Erythroblast (primary cell): ENCODE data around the gene SLAMF6.
A peak's percentile ranks its signal among the peaks of the same experiment; 100 is the strongest.
"Not testable (repeated sequence)": the region's sequence is repeated elsewhere in the genome, so short reads cannot be mapped to it uniquely, and the experiment has no call there.

Experiments used
- DNase-seq, 2 experiments: peaks; one replicate each; lab custom pipeline; 2025; lab: John Stamatoyannopoulos, UW
- GATA1 ChIP-seq: IDR thresholded peaks from 2 replicates; pipeline ENCODE4 v1.6.1; 2011; ENCODE audit warnings: low read depth, mild to moderate bottlenecking, control low read depth, low read length, moderate library complexity
- POLR2A ChIP-seq: IDR thresholded peaks from 2 replicates; pipeline ENCODE4 v1.6.1; 2011; ENCODE audit warnings: mild to moderate bottlenecking, low read length

SLAMF6 gene

DNA sequence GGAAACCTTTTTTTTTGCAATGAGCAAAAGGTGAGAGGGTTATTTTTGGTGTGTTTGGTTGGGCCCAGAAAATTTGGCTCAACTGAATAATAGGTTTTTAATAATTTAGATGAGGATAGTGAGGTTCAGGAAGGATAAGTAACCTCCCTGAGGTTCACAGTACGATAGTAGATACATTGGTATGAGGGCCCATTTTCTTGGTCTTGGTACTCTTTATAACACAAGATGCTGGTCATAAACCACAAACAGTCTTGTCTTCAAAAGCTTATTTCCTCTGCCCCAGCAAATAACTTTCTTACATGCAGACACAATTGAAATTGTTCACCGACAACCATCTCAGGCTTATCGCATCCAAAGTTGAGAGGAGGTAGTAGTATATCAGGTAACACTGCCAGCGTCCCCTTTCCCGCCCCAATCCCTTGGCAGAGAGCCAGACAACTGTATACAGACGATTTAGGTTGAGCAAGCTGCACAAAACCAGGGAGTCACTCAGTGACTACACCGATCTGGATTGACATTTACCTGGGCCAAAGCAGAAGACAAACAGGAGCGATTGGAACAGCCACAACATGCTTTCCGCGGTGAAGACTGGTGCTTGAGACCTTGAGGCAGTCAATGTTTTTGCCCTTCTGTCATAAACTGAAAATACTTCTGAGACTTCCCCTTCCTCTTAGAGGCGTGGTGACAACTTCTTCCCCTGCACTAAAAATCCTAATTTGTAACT, at the start of gene SLAMF6:
Gene SLAMF6, minus strand, starts transcription at position 634 of the 724 bp plus-strand sequence. Its CDS starts 63 bp downstream, at position 571.
- DNase-seq = peak in 1 of 2 experiments; percentile 28

DNA sequence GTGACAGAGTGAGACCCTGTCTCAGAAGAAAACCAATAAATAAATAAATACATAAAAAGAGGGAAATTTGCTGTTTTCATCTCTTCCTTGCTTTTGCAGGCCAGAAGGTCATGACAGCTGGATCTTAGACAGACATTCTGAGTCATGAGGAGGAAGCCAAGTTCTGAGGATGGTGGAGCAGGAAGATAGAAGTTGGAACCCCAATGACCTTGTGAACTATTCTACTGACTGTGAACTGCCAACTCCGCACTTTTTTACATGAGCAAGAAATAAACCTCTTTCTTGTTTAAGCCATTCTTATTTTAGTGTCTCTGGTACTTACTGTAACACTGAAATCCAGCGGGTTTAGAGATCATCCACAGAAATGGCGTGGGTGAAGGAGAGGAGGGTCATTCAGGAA, 47.8 kb upstream of the SLAMF6 start:
- DNase-seq = no peak
- TF ChIP-seq GATA1 = no peak

More for the DNA sequence above, at the start of gene SLAMF6:
- TF ChIP-seq POLR2A (no peak), GATA1 (no peak)

DNA sequence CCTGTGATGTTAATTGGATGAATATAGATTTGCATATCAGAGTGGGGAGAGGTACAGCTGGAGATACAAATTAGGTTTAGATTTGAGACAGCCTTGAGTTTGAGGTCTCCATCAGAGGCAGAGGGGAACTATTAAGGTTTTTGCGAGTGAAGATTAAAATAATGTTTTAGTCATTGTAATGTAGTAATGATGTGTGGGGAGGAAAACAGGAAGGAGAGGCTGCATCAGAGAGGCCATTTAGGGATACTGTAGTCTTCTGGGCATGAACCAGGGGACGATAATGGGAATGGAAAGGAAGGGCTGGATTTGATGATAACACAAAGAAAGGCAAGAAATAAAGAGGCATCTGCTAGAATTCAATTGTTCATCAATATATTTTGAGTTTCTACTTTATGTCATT, 46.8 kb upstream of the SLAMF6 start:
- TF ChIP-seq POLR2A (no peak), GATA1 (no peak)
- DNase-seq = no peak

DNA sequence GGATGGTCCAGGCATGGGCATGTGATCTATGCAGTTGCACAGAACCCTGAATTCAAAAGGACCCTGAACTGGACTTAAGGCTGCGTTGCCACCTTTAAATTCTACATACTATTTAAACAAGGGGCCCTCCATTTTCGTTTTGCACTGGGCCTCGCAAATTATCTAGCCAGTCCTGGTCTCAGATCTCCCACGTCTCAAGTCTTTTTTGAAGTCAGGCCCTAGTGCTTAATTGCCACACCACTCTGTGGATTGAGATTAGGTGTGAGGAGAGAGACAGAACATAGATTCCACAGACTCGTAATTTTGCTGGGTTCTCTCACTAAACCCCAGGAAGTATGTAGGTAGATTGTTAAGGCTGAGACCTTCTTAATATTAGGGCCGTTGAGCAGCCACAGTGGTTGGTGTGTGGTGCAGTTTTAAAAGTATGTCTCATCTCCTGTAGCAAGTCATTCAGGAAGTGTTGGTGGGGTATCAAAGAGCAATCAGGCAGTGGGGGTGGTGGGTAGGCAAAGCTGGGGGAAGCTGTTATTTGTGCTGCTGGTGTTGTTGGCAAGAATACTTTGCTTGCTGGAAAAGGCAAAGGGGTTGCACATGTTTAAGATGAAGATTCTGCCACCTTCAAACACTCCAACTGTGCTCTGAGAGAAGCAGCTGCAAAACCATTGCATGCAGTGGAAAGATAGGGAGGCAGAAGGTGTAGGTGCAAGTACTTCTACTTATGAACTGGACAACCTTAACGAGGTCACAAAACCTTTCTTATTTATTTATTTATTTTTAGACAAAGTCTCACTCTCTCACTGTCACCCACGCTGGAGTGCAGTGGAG, 45.0 kb upstream of the SLAMF6 start:
- peak; percentile 32 to 37 for DNase-seq
- TF ChIP-seq GATA1 = no peak
- TF ChIP-seq POLR2A = no peak

DNA sequence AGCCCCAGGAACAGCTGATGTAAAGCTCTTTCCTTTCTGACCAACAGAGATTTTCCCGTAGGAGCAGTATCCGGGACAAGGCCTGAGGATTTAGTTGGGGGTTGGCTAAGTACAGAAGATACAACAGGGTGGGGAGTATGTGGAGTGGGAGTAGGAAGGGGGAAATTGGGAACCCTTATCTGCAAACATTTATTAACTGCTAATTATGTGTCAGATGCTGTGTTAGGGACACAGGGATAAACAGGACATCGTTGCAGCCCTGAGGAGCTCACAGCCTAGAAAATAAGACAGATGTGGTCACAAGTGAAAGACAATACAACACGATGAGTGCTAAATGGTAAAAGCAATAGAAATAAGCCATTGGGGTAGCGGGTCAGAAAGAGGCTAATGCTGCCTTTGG, 44.3 kb upstream of the SLAMF6 start:
- DNase-seq = no peak
- TF ChIP-seq GATA1 (no peak), POLR2A (no peak)

DNA sequence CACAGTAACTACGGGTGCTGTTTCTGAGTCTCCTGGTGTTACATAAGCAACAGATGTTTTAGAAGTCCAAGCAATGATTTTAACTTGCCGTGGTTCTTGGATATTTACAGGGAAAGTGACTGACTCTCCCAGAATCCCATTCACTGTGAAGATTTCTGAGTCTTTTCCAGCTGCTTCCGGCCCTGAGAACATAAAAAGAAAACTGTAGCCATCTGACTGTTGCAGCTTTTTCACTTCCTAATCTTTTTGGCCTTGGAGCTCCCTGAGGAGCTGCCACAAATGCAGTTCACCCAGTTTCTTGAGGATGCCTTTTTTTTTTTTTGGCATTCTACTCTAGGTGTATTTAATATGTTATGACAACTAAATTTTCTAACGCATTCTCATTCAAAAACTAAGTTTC, 42.5 kb upstream of the SLAMF6 start:
- no peak for DNase-seq
- no peak for TF ChIP-seq GATA1
- TF ChIP-seq POLR2A = no peak

DNA sequence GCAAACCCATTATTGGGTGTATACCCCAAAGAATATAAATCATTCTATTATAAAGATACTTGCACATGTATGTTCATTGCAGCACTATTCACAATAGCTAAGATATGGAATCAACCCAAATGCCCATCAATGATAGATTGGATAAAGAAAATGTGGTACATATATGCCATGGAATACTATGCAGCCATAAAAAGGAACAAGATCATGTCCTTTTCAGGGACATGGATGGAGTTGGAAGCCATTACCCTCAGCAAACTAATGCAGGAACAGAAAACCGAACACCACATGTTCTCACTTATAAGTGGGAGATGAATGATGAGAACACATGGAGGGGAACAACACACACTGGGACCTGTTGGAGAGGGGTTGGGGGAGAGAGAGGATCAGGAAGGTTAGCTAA, 40.2 kb upstream of the SLAMF6 start:
- DNase-seq = not testable (repeated sequence)

DNA sequence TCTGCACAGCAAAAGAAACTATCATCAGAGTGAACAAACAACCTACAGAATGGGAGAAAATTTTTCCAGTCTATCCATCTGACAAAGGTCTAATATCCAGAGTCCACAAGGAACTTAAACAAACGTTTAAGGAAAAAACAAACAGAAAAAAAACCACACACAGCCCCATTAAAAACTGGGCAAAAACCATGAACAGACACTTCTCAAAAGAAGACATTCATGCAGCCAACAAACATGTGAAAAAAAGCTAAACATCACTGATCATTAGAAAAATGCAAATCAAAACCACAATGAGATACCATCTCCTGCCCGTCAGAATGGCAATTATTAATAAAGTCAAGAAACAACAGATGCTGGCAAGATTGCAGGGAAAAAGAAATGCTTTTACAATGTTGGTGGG, 39.7 kb upstream of the SLAMF6 start:
- DNase-seq = not testable (repeated sequence)

DNA sequence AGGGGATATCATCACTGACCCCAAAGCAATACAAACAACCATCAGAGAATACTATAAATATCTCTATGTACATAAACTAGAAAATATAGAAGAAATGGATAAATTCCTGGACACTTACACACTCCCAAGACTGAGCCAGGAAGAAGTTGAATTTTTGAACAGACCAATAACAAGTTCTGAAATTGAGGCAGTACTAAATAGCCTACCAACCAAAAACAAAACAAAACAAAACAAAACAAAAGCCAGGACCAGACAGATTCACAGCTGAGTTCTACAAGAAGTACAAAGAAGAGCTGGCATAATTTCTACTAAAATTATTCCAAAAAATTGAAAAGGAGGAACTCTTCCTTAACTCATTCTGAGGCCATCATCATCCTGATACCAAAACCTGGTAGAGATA, 37.8 kb upstream of the SLAMF6 start:
- TF ChIP-seq POLR2A = no peak
- TF ChIP-seq GATA1 = no peak
- DNase-seq = no peak

DNA sequence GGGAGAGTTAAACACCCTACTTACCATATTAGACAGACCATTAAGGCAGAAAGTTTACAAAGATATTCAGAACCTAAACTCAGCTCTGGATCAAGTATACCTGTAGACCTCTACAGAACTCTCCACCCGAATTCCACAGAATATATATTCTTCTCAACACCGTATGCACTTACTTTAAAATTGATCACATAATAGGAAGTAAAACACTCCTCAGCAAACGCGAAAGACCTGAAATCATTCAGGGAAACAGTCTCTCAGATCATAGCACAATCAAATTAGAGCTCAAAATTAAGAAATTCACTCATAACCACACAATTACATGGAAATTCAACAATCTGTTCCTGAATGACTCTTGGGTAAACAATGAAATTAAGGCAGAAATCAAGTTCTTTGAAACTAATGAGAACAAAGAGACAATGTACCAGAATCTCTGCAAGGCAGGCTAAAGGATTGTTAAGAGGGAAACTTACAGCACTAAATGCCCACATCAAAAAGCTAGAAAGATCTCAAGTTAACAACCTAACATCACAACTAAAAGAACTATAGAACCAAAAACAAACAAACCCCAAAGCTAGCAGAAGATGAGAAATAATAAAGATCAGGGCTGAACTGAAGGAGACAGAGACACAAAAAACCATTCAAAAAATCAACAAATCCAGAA, 37.1 kb upstream of the SLAMF6 start:
- TF ChIP-seq POLR2A (no peak), GATA1 (no peak)

DNA sequence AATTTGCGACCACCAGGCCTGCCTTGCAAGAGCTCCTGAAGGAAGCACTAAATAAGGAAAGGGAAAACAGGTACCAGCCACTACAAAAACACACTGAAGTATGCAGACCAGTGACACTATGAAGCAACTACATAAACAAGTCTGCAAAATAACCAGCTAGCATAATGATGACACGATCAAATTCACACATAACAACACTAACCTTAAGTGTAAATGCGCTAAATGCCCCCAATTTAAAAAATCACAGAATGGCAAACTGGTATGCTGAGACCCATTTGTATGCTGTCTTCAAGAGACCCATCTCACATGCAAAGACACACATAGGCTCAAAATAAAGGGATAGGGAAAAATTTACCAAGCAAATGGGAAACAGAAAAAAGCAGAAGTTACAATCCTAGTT, 36.4 kb upstream of the SLAMF6 start:
- DNase-seq = not testable (repeated sequence)

More for the DNA sequence above, 37.1 kb upstream of the SLAMF6 start:
- DNase-seq = no peak

DNA sequence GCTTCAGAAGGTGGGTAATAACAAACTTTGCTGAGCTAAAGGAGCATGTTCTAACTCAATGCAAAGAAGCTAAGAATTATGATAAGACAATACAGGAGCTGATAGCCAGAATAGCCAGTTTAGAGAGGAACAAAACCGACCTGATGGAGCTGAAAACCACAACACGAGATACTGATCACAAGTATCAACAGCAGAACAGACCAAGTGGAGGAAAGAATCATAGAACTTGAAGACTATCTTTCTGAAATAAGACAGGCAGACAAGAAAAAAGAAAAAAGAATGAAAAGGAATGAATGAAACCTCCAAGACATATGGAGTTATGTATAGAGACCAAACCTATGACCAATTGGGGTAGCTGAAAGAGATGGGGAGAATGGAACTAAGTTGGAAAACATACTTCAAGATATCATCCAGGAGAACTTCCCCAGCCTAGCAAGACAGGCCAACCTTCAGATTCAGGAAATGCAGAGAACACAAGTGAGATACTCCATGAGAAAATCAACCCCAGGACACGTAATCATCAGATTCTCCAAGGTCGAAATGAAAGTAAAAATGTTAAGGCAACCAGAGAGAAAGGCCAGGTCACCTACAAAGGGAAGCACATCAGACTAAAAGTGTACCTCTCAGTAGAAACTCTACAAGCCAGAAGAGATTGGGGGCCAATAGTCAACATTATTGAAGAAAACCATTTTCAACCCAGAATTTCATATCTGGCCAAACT, 35.8 kb upstream of the SLAMF6 start:
- TF ChIP-seq GATA1 (no peak), POLR2A (no peak)
- peak; percentile 15 to 53 for DNase-seq

DNA sequence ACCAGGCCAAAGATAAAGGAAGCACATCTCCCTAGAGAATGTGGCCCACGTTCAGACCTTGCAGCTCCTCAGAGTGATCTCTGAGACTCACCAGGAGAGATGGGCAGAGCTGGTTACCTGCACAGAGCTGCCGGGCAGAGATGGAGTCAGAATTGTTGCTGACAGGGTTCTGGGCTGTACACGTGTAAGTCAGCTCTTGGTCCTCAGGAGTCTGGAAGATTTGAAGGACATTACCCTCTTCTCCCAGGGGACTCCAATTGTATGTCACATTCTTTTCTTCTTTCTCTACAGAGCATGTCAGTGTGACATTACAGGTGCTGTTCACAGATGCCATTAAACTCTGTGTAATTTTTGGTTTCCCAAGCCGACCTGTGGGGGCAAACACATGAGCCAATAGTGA, 30.7 kb upstream of the SLAMF6 start:
- DNase-seq = no peak
- TF ChIP-seq POLR2A (no peak), GATA1 (no peak)

DNA sequence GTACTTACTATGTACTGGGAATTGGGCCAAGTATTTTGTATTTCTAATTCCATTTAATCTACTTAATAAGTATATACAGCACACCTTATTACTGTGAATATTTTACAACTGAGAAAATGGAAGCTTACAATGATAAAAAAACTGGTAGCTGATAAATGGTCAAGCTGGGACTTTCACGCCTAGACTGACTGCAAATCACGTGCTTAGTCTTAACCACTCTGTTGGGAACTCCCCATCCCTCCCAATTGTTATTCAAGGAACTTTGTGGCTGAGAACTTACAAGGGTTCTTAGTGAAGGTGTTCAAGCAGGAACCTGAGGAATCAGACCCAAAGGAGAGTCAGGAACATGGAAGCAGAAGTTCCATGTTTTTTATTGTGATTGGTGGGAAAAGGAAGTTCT, 29.4 kb upstream of the SLAMF6 start:
- no peak for TF ChIP-seq GATA1
- no peak for TF ChIP-seq POLR2A
- no peak for DNase-seq
